GM12878 (cell line): ENCODE data around the gene APOM. TPM values are rescaled to one million over a fixed set of nuclear protein-coding genes. Genes with fewer than 3 reads are reported as not detected.

Experiments used
- ATAC-seq: fragments of 200-7000 bp; cut with Tn5 transposase; 3 replicates; pipeline ENCODE4 v1.9.1; 2020; ENCODE audit warnings: mild to moderate bottlenecking, moderate library complexity
- BruUV-seq: library from RNA; stranded (reverse); fragments of 400-500 nt; replicated peaks from 2 replicates; lab custom pipeline; 2021; lab: Mats Ljungman, UMichigan
- CTCF ChIA-PET: fragments of 300-600 bp; sonication (Branson Sonifier 250); formaldehyde crosslinking; extraction: SDS; loops from one replicate; lab custom pipeline; 2021; ENCODE audit warnings: inconsistent platforms; lab: Yijun Ruan, JAX
- POLR2A ChIA-PET: fragments of 350-600 bp; formaldehyde crosslinking; extraction: SDS; loops from one replicate; lab custom pipeline; 2021; ENCODE audit warnings: inconsistent platforms; lab: Charles Lee
- RAD21 ChIA-PET: fragments of 300-600 bp; sonication (Branson Sonifier 250); formaldehyde crosslinking; loops from one replicate; lab custom pipeline; 2023; ENCODE audit warnings: antibody characterized with exemption; ENCODE audit not compliant: unreplicated experiment; lab: Charles Lee
- SMC1A ChIA-PET: fragments of 300-600 bp; sonication (Branson Sonifier 250); formaldehyde crosslinking; loops from one replicate; lab custom pipeline; 2023; ENCODE audit not compliant: unreplicated experiment, uncharacterized antibody; lab: Charles Lee
- DNase-seq: peaks from one replicate; pipeline ENCODE4 v3.0.0-alpha.2; 2011; ENCODE audit warnings: low read depth, low spot score
- FAIRE-seq: peaks from 3 replicates; lab custom pipeline; 2011; peaks lifted over from hg19 to GRCh38; lab: Jason Lieb, UNC
- H2AFZ ChIP-seq: 2 replicates; pipeline ENCODE4 v1.6.0; 2011; ENCODE audit warnings: low read depth, low read length, control low read depth; ENCODE audit not compliant: control insufficient read depth
- H3K27ac ChIP-seq: 2 replicates; pipeline ENCODE4 v1.5.1; 2011; ENCODE audit warnings: control low read depth; ENCODE audit not compliant: control insufficient read depth, insufficient read depth
- H3K27me3 ChIP-seq, 2 experiments: replicated peaks in 1 of 2; 2 replicates each; pipeline versions ENCODE4 v1.6.0 to v1.6.1; 2011; ENCODE audit warnings: low read length in 1 of 2; ENCODE audit not compliant: control insufficient read depth in 2 of 2, insufficient read depth in 2 of 2
- H3K36me3 ChIP-seq, 2 experiments: 2 replicates each; pipeline ENCODE4 v1.5.1; 2011; ENCODE audit warnings: low read length in 1 of 2; ENCODE audit not compliant: control insufficient read depth in 2 of 2, insufficient read depth in 2 of 2
- H3K4me1 ChIP-seq: 2 replicates; pipeline ENCODE4 v1.6.1; 2011; ENCODE audit warnings: mild to moderate bottlenecking, low read length, moderate library complexity, mixed read lengths; ENCODE audit not compliant: control insufficient read depth, insufficient read depth
- H3K4me2 ChIP-seq: 2 replicates; pipeline ENCODE4 v1.6.0; 2011; ENCODE audit warnings: control low read depth; ENCODE audit not compliant: control insufficient read depth, insufficient read depth
- H3K4me3 ChIP-seq: fragments of 200-600 bp; sonication (generic); 2 replicates; pipeline ENCODE4 v1.5.1; 2016
- H3K79me2 ChIP-seq: 2 replicates; pipeline ENCODE4 v1.6.0; 2011; ENCODE audit warnings: low read length; ENCODE audit not compliant: control insufficient read depth, insufficient read depth
- H3K9ac ChIP-seq: 2 replicates; pipeline ENCODE4 v1.8.0; 2011; ENCODE audit warnings: low read length, control low read depth, mixed read lengths; ENCODE audit not compliant: control insufficient read depth, insufficient read depth
- H3K9me3 ChIP-seq: replicated peaks from 3 replicates; pipeline ENCODE4 v1.5.1; 2011; ENCODE audit warnings: mild to moderate bottlenecking, low read length; ENCODE audit not compliant: control insufficient read depth, insufficient read depth
- H4K20me1 ChIP-seq: 2 replicates; pipeline ENCODE4 v1.6.0; 2011; ENCODE audit not compliant: control insufficient read depth, insufficient read depth
- EED ChIP-seq: sonication (generic); IDR thresholded peaks from 2 replicates; pipeline ENCODE4 v1.6.1; 2016; ENCODE audit warnings: antibody characterized with exemption, low read depth
- FOS ChIP-seq: IDR thresholded peaks from 3 replicates; pipeline ENCODE4 v1.6.1; 2011; ENCODE audit warnings: borderline replicate concordance; ENCODE audit not compliant: insufficient read length; ENCODE audit errors: extremely low read depth
- IKZF2 ChIP-seq, 2 experiments: fragments of 450-650 bp; IDR thresholded peaks; 2 replicates each; pipeline ENCODE4 v1.6.1; 2017; ENCODE audit warnings: mild to moderate bottlenecking in 2 of 2, moderate library complexity in 2 of 2
- PBX3 ChIP-seq: IDR thresholded peaks from 2 replicates; pipeline ENCODE4 v1.6.1; 2011; ENCODE audit warnings: mild to moderate bottlenecking, low read depth, low read length, moderate library complexity; ENCODE audit not compliant: insufficient replicate concordance
- RAD51 ChIP-seq: fragments of 450-650 bp; IDR thresholded peaks from 2 replicates; pipeline ENCODE4 v1.6.1; 2016; ENCODE audit warnings: moderate library complexity, mild to moderate bottlenecking, inconsistent platforms
- SUPT20H ChIP-seq: IDR thresholded peaks from 2 replicates; pipeline ENCODE4 v1.6.1; 2011; ENCODE audit warnings: low read depth, mild to moderate bottlenecking, low read length, moderate library complexity, borderline replicate concordance; ENCODE audit not compliant: control insufficient read depth
- ZNF207 ChIP-seq: fragments of 450-650 bp; IDR thresholded peaks from 2 replicates; pipeline ENCODE4 v1.6.1; 2014; ENCODE audit warnings: antibody characterized with exemption, mild to moderate bottlenecking, borderline replicate concordance
- ZNF217 ChIP-seq: fragments of 450-650 bp; IDR thresholded peaks from 2 replicates; pipeline ENCODE4 v1.6.1; 2017; ENCODE audit warnings: antibody characterized with exemption, mild to moderate bottlenecking
- ZNF687 ChIP-seq: fragments of 450-650 bp; IDR thresholded peaks from 2 replicates; pipeline ENCODE4 v1.6.1; 2017; ENCODE audit warnings: mild to moderate bottlenecking, moderate library complexity
- WGBS: methylation state at CpG from one replicate; pipeline ENCODE4 v1.1.6; 2016; ENCODE audit warnings: low lambda C conversion rate; ENCODE audit not compliant: insufficient replicate concordance, insufficient coverage; ENCODE audit errors: missing lambda C conversion rate; 5-methylcytosine and 5-hydroxymethylcytosine counted together
- in situ Hi-C: fragments of 300-500 bp; cut with MboI; formaldehyde crosslinking; loops from 9 replicates; pipeline ENCODE4 v1.14.3; 2018; ENCODE audit warnings: mixed read lengths
- intact Hi-C: fragments of 100-400 bp; cut with micrococcal nuclease; formaldehyde crosslinking; loops from one replicate; pipeline ENCODE4 v1.14.2; 2022; ENCODE audit not compliant: unreplicated experiment
- polyA plus RNA-seq, 11 experiments: library from polyadenylated mRNA; depleted of rRNA in 4 of 11; unstranded in 6 of 11; stranded (reverse) in 5 of 11; fragments of >200 nt; fragmentation: Nextera tagmentation in 4 of 11; fragmentation: Illumina TruSeq in 1 of 11; extraction: Ambion mirVana in 4 of 11; extraction: Trizol in 1 of 11; gene quantifications; 1 replicate in 1 of 11; 2 replicates in 10 of 11; pipeline versions ENCODE4 v1.2.1 to v1.2.3, GENCODE V29; 2011 to 2016; ENCODE audit warnings: inconsistent platforms in 2 of 11, missing spikeins in 2 of 11, low read depth in 1 of 11
- total RNA-seq, 4 experiments: library from RNA; depleted of rRNA in 3 of 4; stranded (reverse); fragments of >200 nt in 3 of 4; fragmentation: Illumina TruSeq in 1 of 4; extraction: Trizol in 1 of 4; gene quantifications; 2 replicates each; pipeline versions ENCODE4 v1.2.1 to v1.2.3, GENCODE V29; 2013 to 2021
- TF ChIP-seq, protein P1 (sequence below): fragments of 450-650 bp; IDR thresholded peaks from 2 replicates; pipeline ENCODE4 v1.6.1; 2017; ENCODE audit warnings: mild to moderate bottlenecking, moderate library complexity
- TF ChIP-seq, protein P2 (sequence below), 3 experiments: IDR thresholded peaks in 2 of 3; conservative IDR thresholded peaks in 1 of 3; 2 replicates each; pipeline ENCODE4 v1.5.1; 2011; ENCODE audit warnings: low read depth in 3 of 3, low read length in 3 of 3, mild to moderate bottlenecking in 3 of 3, control low read depth in 2 of 3, moderate library complexity in 2 of 3, inconsistent platforms in 1 of 3, mixed read lengths in 1 of 3; ENCODE audit not compliant: control insufficient read depth in 2 of 3, insufficient read depth in 1 of 3; ENCODE audit errors: extremely low read depth in 1 of 3

The APOM gene
- total and polyA plus RNA-seq, 10 of the 15 experiments (the other 5 are each of a cell fraction or from before 2014, with no cell fraction given): 4.0 to 14.1 (median 7.1) TPM

GRCh38 chr6:31643818-31644454 lies 11.8 kb upstream of the APOM start:
- FAIRE-seq (no peak), ATAC-seq (no peak), DNase-seq (no peak)
- WGBS: 90% methylated on average over 17 of the region's 17 CpGs
- no peaks in the 10 kb centered on the region for H3K79me2 ChIP-seq
- no peaks in the 10 kb centered on the region for H3K4me1 ChIP-seq
- ChIA-PET POLR2A (interaction anchor here (1.0 to 1.3 kb wide), 2 partner anchors 9 to 94 kb away, joined by 4 to 5 read pairs; partner anchors contain the start of gene BAG6), RAD21 (interaction anchor here (0.6 kb wide), 1 partner anchor 763 kb away, joined by 4 read pairs; no protein-coding TSS in a partner anchor), CTCF (no interaction called here), SMC1A (interaction anchor here (1.8 kb wide), 1 partner anchor 8 kb away, joined by 10 read pairs; the partner anchor contains the start of gene BAG6)
- H3K27ac ChIP-seq: no peak overlapping the region
- no peak overlapping the region for H3K4me2 ChIP-seq
- H3K36me3 ChIP-seq: peaks cover 36 to 55% of the 10 kb centered on the region in 2 experiments
- H2AFZ ChIP-seq: no peak overlapping the region
- H3K9ac ChIP-seq: no peak overlapping the region
- TF ChIP-seq SUPT20H: no peak
- no peak for TF ChIP-seq ZNF687
- no peak for TF ChIP-seq EED
- TF ChIP-seq RAD51: no peak
- TF ChIP-seq ZNF207: no peak
- no peak for TF ChIP-seq FOS
- no peak for TF ChIP-seq PBX3
- no peak for TF ChIP-seq IKZF2 (IDR thresholded peaks at IDR 0.05)
- TF ChIP-seq, protein P1, sequence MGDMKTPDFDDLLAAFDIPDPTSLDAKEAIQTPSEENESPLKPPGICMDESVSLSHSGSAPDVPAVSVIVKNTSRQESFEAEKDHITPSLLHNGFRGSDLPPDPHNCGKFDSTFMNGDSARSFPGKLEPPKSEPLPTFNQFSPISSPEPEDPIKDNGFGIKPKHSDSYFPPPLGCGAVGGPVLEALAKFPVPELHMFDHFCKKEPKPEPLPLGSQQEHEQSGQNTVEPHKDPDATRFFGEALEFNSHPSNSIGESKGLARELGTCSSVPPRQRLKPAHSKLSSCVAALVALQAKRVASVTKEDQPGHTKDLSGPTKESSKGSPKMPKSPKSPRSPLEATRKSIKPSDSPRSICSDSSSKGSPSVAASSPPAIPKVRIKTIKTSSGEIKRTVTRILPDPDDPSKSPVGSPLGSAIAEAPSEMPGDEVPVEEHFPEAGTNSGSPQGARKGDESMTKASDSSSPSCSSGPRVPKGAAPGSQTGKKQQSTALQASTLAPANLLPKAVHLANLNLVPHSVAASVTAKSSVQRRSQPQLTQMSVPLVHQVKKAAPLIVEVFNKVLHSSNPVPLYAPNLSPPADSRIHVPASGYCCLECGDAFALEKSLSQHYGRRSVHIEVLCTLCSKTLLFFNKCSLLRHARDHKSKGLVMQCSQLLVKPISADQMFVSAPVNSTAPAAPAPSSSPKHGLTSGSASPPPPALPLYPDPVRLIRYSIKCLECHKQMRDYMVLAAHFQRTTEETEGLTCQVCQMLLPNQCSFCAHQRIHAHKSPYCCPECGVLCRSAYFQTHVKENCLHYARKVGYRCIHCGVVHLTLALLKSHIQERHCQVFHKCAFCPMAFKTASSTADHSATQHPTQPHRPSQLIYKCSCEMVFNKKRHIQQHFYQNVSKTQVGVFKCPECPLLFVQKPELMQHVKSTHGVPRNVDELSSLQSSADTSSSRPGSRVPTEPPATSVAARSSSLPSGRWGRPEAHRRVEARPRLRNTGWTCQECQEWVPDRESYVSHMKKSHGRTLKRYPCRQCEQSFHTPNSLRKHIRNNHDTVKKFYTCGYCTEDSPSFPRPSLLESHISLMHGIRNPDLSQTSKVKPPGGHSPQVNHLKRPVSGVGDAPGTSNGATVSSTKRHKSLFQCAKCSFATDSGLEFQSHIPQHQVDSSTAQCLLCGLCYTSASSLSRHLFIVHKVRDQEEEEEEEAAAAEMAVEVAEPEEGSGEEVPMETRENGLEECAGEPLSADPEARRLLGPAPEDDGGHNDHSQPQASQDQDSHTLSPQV: no peak
- TF ChIP-seq ZNF217: no peak
- TF ChIP-seq, protein P2, sequence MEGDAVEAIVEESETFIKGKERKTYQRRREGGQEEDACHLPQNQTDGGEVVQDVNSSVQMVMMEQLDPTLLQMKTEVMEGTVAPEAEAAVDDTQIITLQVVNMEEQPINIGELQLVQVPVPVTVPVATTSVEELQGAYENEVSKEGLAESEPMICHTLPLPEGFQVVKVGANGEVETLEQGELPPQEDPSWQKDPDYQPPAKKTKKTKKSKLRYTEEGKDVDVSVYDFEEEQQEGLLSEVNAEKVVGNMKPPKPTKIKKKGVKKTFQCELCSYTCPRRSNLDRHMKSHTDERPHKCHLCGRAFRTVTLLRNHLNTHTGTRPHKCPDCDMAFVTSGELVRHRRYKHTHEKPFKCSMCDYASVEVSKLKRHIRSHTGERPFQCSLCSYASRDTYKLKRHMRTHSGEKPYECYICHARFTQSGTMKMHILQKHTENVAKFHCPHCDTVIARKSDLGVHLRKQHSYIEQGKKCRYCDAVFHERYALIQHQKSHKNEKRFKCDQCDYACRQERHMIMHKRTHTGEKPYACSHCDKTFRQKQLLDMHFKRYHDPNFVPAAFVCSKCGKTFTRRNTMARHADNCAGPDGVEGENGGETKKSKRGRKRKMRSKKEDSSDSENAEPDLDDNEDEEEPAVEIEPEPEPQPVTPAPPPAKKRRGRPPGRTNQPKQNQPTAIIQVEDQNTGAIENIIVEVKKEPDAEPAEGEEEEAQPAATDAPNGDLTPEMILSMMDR (IDR thresholded peaks at IDR 0.05 in 2 of 3, conservative IDR thresholded peaks at IDR 0.05 in 1 of 3; ENCODE audit: control insufficient read depth in 2 of 3, extremely low read depth in 1 of 3, insufficient read depth in 1 of 3, low read depth in 3 of 3, low read length in 3 of 3): no peak
- BruUV-seq: no TSS peak
- H3K27me3 ChIP-seq: no peaks in the 10 kb centered on the region
- H3K4me3 ChIP-seq: no peak overlapping the region
- H3K9me3 ChIP-seq: no peaks in the 10 kb centered on the region
- intact Hi-C loops (no loop called here), in situ Hi-C loops (no loop called here)
- no peaks in the 10 kb centered on the region; the same call in 1 of the 2 replicates for H4K20me1 ChIP-seq
